ENCODE measurements around the gene VSNL1.

VSNL1 gene

DNA sequence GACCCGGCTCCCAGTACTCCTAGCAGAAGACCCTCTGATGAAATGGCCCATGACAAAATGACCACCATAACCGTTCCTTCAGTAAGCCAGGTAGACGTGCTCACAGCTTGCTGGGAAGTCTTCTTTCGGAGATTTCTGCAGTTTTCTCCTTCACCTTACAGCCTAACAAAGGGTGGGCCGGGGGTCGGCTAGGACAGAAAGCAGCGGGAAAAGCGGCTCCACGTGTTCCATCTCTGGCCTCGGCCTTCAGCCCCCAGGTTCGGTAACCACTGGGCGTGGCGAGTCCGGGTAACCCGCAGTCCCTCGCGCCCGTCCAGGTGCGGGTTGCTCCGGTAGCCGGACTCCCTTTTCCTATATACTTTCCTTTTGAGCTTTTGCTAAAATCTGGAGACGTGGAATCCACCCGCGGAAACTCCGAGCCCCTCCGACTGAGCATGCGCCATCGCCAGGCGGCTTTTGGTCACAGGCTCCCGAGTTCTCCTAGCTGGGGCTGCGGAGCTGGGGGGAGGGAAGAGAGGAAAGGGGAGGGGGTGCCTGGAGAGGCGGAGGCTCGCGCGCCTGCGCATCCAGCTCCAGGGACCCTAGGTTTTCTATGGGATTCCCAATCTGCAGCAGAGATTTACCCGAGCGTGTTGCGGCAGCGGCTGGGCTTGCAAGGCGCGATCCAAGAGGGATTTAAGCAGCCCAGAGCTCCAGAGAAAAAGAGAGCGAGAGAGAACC is at the start of gene VSNL1:
TSS of gene VSNL1 (plus strand) at position 604 of the 720 bp plus-strand sequence. CDS start 51,379 bp downstream, outside the sequence.
- peak in 52 of 56 donors; percentile 5 to 92 (median 66) for DNase-seq

DNA sequence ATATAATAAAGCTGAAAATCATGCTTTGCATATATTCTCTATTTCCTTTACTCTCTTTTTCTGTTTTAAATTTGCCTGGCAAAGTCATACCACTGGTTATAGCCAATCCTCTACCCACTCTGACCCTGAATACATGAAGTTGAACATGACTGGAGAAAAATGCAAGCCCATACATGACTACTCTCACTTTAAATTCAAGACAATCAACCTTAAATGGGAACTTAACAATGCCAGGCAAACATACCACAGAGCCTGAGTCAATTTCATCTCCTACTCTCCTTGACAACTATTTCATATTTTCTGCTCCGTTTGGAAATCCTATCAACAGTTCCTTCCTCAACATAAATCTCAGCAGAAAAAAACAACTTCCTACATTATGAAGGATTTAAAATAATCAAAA is 44.9 kb upstream of the VSNL1 start:
- DNase-seq = no peak

DNA sequence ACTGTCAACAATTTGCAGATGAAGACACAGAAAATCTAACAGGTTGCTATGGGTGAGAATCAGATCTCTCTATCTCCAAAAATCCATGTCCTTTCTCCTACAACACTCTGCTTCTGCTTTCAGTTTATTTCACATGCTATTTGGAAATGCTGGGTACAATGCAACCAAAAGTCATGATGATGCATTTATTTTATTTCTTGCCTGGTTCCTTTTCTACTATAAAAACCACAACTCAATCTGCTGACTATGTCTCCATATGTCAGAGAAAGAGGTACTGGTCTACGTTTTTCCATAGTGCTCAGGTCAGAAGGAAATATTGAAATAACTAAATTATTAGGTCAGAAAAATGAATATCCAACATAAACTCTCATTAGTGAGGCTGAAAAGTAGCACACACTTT is 42.8 kb upstream of the VSNL1 start:
- DNase-seq = no peak

DNA sequence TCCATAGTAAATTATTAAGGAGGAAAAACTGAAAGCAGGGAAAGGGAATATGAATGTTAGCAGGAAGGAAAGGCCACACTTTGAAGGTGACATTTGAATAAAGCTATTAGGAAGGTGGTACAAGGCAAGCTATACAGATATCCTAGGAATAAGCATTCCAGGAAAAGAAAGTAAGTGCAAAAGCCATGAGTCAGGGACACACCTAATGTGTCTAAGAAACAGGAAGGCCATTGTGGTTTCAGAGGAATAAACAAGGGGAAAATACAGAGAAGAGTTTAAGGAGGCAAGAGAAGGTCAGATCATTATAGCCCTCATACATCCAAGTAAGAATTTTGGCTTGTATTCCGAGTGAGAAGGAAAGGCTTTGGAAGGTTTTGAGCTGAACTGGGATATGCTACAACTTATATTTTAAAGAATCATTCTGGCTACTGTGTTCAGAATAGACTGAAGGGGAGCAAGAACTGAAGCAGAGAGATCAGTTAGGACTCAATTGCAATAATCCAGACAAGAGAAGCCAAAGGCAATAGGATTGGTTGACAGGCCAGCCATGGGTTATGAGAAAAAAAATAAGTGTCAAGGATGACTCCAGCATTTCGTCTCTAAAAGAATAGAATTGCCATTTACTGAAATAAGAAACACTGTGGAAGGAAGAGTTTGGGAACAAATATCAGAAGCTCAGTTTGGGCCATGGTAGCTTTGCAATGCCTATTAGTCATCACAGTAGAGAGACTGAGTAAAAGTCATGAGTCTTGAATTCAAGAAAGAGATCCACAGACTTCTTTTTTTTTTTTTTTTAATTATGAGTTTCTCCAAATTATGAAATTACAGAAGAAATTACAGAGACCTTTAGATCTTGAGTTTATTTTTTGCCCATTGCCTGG is 33.5 kb upstream of the VSNL1 start:
- DNase-seq = no peak

DNA sequence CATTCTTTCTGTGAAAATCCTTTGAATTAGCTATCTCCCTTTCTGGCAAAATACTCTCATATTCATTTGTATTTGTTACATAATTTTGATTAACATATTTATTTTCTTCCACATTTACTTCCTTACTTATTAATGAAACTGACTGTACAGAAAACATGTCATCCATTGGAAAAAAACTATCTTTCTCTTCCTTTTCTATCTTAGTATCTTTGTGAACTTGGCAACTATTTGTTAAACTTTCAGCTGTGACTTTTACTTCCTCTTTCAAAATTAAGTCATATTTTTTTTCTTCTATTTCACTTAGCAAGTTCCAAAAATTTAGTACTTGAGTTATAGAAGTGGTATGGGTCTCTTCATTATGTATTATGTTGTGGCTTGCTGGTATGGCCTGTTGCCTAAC is 24.8 kb upstream of the VSNL1 start:
- DNase-seq = no peak

DNA sequence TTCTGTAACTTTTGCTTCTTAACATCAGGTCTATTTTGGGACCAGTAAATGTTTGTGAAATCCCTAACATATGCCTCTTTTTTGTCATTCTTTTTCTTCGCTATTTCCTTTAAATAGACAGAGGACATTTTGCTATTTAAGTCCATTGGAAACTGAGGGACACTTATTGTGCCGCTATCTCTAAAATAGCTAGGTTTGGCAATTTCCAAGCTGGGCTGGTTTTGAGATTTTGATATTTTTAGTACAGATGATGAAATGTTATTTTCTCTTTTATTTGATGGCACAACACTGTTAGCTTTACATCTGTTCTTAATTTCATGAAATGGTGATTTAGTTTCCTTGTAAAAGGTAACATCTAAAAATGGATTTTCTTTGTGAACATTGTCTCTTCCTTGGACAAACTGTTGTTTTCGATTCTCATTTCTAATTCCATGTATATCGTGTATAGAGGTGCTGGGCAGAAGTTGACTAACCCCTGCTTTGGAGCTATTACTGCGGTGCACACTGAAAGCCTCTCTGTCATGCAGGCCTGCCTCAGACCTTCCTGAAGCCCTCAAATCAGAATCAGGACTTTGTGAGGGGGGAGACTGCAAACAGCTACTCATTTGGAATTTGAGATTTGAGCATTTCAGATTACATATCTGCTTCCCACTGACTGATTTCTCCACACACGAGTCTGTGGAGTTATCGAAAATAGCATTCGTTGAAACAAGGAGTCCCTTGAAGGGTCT is 22.9 kb upstream of the VSNL1 start:
- DNase-seq = no peak

DNA sequence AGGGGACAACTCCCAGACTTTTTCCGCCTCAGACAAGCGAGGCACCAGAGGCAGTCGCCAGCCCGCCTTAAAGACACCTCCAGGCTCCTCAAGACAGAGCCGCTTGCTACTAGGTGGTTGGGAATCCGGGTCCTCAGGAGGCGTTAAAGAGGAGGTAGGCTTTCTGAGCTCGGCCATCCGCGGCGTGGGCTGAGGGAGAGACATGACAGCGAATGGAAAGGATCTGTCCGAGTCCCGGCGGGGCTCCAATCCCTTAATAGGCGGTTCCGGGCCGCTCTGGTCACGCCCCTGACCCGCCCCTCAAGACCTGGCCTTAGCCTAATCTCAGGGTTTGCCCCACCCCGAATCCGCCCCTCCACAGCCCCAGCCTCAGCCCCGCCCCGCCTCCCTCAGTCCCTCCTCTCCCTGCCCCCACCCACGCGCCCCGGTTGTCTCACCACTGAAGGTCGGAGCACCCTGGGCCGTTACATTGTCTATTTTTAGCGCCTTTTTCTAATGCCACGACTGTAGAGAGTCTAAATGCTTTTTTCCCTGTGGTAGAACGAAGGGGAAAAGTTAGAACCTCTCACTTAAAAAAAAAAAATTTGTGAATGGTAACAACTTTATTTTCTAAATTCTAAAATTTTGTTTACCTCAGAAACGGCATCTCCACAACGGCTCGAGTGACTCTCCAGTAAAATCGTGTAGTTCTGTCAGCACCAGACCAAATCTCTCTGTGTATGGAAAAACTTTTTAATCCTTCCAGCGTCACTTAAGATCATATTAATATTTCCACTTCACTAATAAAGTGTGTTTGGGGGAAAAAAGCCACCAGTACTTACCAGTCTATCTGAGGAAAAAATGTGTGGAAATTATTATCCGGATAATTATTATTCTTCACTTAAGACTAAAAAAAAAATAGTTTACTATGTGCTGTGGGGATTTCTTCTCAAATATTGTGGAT is 22.0 kb upstream of the VSNL1 start, which contains the start of gene RAD51AP2:
TSS of gene RAD51AP2 (minus strand) at position 229 of the 943 bp plus-strand sequence. CDS start at position 204, 25 bp downstream.
- peak in 39 of 56 donors; percentile 6 to 78 (median 40) for DNase-seq

DNA sequence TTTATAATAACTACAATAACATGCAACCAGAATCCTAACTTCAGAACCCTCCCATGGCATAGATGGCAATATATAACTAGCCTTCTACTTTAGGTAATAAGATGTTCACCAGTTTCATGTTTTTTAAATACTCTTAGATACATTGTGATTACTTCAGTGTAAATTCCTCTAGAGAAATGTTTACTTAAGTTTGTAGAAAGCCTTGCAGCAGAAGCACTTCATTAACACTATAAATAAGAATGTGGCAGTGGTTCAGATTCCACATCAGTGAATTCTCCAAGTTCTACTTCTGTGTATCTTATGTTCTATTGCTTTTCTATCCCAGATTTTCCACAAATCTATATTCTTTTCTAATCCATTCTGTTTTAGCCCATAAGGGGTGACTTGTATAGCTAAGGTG is 21.0 kb upstream of the VSNL1 start:
- no peak for DNase-seq

DNA sequence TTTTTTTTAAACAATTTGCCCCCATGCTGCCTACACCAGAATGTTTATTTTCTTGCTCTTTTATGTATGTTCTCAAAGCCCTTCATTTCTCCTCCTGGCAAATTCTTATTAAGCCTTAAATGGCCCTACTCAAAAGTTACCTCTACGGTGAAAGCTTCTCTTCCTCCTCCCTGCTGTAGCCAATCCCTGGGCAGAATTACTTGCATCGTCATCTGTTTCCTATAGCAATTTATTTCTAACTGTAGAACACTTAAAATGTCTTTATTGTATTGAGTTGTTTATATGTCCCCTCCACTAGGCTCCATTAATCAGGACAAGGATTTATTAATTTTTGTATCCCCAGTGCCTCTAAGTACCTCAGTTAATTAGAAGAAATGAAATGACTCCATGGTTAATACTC is 19.7 kb upstream of the VSNL1 start:
- DNase-seq = no peak

DNA sequence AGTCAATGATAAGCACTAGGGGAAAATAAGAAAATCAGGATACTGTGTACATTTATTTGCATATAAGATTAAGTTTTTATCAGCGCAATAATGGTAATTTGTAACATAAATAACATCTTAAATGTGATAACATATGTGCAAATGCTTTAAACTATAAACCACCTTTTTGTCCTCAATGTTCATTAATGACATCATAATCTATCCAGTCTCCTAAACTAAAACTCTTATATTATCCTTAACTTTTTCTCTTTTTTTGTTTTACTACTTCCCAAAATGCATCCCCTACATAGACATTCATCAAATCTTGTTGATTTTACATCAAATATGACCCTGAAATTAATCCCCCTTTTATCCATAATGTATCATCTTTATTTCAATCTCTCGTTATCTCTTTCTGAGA is 18.9 kb upstream of the VSNL1 start:
- DNase-seq = no peak

DNA sequence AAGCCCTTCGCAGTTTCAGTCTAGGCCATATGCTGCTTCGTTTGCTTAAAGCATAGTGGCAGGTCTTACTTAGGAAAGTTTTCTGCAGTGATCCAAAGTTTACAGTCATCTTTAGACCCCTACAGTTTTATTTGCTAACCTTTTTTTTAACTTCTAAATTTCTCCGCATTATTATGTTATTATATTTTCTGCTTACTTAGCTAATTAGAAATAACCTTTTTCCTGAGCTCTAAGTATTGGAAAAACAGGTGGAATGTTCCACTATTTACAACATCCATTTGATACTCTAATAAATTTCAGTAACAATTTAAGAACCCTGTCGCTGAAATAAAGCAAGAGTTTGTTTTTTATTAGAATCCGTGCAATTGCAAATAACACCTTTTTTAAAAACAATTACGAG is 18.2 kb upstream of the VSNL1 start:
- DNase-seq = no peak

DNA sequence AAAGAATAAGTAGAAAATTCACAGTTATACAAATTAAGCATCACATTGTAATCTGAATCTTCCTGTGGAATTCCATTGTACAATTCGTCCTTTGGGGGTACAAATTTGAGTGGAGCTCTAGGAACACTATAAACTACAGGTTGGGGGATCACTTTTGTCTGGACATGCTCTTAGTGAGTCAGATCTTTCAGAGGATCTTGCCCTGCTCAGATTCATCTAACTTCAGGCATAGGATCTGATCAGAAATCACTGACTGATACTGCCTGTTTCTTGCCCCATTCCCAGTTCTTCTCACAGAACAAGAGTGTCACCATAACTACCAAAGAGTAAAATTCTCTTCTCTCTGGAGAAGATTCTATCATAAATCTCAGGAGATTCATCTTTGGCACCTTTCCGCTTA is 10.7 kb upstream of the VSNL1 start:
- DNase-seq = no peak

DNA sequence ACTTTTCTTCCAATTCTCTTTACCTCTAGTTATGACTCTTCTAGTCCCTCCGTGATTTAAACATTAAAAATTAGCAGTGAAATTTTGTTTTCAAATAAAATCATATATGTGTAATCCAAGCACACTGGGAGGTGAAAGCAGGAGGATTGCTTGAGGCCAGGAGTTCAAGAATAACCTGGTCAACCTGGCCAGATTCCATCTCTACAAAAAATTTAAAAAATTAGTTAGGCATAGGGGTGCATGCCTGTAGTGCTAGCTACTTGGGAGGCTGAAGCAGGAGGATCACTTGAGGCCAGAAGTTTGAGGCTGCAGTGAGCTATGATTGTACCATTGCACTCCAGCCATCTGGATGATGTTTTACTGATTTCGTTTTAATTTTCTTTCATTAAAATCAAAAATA is 7.0 kb upstream of the VSNL1 start:
- no peak for DNase-seq

DNA sequence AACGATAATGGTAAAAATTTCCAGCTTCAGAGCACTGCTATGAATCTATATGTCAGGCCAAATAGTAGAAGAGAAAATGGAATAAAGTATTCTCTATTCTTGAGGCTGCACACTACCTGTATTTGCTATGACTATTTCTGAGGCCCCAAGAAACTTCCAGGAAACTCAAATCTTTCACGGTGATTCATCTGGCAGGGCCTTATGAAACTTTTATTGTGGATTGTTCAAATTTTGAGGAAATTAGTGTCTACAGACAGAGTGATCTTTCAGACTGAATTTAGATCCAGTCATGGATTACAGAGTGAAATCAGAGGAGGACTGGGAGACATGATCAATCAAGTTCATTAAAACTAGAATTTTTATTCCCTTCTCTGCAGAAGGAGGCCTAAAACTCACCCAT is 4.1 kb upstream of the VSNL1 start:
- DNase-seq = no peak

DNA sequence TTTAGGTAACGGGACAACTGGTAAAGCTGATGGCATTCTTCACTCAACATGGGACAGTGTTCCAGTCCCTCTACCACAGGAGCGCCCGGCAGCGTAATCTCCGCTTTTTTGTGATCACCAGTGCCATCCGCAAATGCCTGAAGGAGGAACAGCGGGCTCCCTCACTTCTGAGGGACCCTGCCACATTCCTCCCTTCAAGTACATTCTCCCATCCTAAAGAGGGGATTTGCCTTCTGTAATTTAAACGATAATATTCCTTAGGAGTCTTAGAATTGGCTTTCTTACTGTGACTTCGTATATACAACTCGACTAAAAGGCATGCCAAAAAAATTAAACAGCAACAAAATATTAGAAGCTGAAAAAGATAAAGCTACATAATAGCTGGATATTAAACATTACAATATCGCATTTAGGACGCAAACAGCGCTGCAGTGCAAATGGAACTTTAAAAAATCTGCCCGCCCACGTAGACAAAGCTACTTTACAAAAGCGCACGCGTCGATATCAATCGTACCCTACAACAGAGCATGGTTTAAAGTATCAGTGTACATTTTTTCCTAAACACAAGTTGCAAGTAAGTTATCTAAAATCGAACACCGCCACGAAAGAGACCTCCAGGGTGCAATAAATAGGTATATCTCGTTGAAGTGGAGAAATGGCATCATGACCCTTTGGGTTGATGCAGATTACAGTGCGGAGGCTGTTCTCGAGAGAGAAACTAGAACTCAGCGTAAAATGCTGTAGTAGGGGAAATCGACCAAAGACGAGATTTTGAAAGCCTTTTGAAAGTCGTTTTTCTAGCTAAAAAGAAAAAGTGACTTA is 2.3 kb upstream of the VSNL1 start:
- DNase-seq = peak in 3 of 56 donors; percentile 9 to 50 (median 32)

DNA sequence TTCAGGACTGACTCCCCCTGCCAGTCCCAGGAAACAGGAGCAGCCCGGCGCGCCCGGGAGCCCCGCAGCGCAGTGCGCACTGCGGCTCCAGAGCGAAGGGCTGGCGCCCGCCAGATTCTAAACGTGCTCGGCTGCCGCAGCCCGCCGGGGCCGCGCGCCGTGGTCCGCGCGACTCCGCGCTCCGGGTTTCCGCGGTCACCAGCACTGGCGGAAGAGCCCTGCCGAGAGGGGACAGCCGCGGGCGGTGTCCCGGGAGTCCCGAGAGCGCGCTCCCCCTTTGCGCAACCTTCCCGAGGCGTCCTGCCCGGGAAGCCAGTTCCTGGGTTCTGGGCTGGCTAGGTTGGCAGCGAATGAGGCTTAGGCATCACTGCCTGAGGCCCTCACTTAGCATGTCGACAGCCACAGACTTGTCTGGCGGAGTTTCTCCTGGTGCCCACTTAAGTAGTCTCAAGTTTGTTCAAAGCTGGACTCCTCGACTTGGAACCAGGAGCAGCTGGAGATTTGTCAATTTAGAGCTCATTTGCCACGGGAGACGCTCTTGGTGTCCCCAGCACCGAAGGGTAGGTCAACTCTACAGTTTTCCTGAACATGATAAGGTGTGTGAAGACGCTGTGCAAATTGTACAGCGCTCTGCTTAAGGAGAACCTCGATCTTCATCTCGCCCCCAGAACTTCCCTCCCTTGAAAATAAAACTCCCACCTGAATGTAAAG is 1.5 kb upstream of the VSNL1 start:
- peak in 17 of 56 donors; percentile 5 to 52 (median 26) for DNase-seq

DNA sequence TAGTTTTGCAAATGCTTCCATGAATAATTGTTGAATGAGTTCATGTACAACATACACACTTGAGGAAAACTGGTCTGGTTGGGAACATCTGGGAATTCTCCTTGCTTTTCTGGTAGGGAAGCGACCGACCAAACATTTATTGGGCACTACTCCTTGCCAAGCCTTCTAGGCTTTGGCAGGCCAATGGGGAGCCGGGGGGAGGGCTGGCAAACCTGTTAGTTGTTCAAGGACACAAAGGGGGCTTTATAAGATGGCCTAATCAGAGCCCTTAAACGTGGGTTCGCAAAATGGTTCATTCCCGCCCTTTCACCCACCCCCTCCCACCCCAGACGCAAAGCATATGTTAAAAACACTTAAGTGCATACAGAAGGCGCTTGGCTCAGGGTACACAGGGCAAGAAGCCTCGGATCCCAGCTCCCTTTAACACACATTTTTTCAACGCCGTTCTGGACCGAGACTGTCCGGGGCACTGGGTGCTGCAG is 844 bp upstream of the VSNL1 start:
- peak in 3 of 56 donors; percentile 1 to 20 (median 15) for DNase-seq

DNA sequence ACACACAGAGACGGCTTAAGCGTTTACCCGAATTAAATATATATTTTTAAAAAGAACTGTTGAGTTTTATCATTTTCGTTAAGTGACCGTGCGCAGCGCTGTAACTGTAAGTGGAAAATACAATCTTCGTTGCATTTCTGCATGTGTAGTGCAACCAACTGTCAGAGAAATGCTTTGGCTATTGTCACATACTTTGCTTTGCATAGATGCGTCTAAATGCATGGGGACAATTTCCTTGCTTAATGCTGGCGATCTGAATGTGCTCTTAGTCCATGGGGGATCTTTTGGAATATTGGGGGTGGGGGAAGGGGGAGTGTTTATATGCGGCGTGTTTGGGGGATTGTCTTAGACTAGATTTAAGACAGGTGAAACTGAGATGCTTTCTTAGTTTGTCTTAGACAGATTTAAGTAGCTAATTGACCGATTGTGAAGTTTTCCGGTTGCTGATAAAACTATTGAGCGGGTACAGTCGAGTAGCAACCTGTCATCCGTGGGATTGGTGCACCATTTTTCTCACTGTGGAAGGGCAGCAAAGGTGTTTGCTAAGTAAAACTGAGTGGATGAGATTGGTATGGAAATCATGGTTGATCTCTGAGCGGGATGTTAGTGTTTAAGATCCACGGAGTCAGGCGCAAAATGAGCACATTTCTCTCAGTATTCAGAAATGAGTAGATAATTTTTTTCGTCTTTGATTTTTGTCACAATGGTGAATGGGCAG is 476 bp downstream of the VSNL1 start:
- DNase-seq = no peak
